HepG2 (cell line): ENCODE data around the gene SOCS1. TPM values are rescaled to one million over a fixed set of nuclear protein-coding genes. Genes with fewer than 3 reads are reported as not detected.

Experiments used
- AFF4 ChIP-seq: sonication (generic); formaldehyde crosslinking; IDR thresholded peaks from 2 replicates; pipeline ENCODE4 v1.4.0; 2020; ENCODE audit warnings: missing genetic modification reagents
- CBX1 ChIP-seq: IDR thresholded peaks from one replicate; pipeline ENCODE4 v1.6.1; 2016; ENCODE audit warnings: antibody characterized with exemption, low read depth
- CREB1 ChIP-seq, 2 experiments: fragments of 450-650 bp in 1 of 2; IDR thresholded peaks; 2 replicates each; pipeline ENCODE4 v1.6.1; 2016 to 2017; ENCODE audit warnings: control low read depth in 1 of 2, mild to moderate bottlenecking in 1 of 2, missing compliant biosample characterization in 1 of 2, missing genetic modification characterization in 1 of 2
- HBP1 ChIP-seq: IDR thresholded peaks from 2 replicates; pipeline ENCODE4 v1.6.1; 2016; ENCODE audit warnings: low read depth, control low read depth
- HMGXB4 ChIP-seq, 2 experiments: sonication (generic) in 1 of 2; formaldehyde crosslinking in 1 of 2; IDR thresholded peaks; 2 replicates each; pipeline versions ENCODE4 v1.4.0 to v1.6.1; 2018 to 2020; ENCODE audit warnings: missing genetic modification reagents in 2 of 2, borderline replicate concordance in 1 of 2, low read depth in 1 of 2, mild to moderate bottlenecking in 1 of 2, missing biosample characterization in 1 of 2
- HOXD1 ChIP-seq: sonication (generic); formaldehyde crosslinking; IDR thresholded peaks from 2 replicates; pipeline ENCODE4 v1.5.0; 2020; ENCODE audit warnings: missing genetic modification reagents
- KLF12 ChIP-seq: sonication (generic); formaldehyde crosslinking; IDR thresholded peaks from 2 replicates; pipeline ENCODE4 v1.4.0; 2020; ENCODE audit warnings: missing genetic modification reagents, borderline replicate concordance
- MEIS2 ChIP-seq: sonication (generic); formaldehyde crosslinking; IDR thresholded peaks from 2 replicates; pipeline ENCODE4 v1.9.0; 2021; ENCODE audit warnings: mild to moderate bottlenecking, missing genetic modification reagents
- TBL1XR1 ChIP-seq: fragments of 150-350 bp; IDR thresholded peaks from 2 replicates; pipeline ENCODE4 v1.6.1; 2014; ENCODE audit warnings: borderline replicate concordance, low read length; ENCODE audit not compliant: partially characterized antibody
- TOPORS ChIP-seq: sonication (generic); formaldehyde crosslinking; IDR thresholded peaks from 2 replicates; pipeline ENCODE4 v1.8.0; 2023; ENCODE audit warnings: mild to moderate bottlenecking, missing genetic modification reagents
- ZIK1 ChIP-seq: sonication (generic); formaldehyde crosslinking; IDR thresholded peaks from 2 replicates; pipeline ENCODE4 v1.5.0; 2020; ENCODE audit warnings: mild to moderate bottlenecking, low read depth, missing genetic modification reagents, borderline replicate concordance
- ZNF768 ChIP-seq: sonication (generic); formaldehyde crosslinking; IDR thresholded peaks from 2 replicates; pipeline ENCODE4 v1.4.0; 2020; ENCODE audit warnings: missing genetic modification reagents
- polyA plus RNA-seq, 8 experiments: library from polyadenylated mRNA; depleted of rRNA in 3 of 8; stranded (reverse) in 7 of 8; unstranded in 1 of 8; fragments of >200 nt; fragmentation: Illumina TruSeq in 4 of 8; extraction: Trizol in 4 of 8; gene quantifications; 2 replicates each; pipeline versions ENCODE4 v1.2.1 to v1.2.3, GENCODE V29; 2011 to 2016; ENCODE audit warnings: low read depth in 4 of 8, missing spikeins in 1 of 8, mixed read lengths in 1 of 8; ENCODE audit not compliant: insufficient read depth in 1 of 8
- total RNA-seq, 5 experiments: library from RNA; depleted of rRNA; stranded (reverse); fragments of >200 nt; fragmentation: Illumina TruSeq; extraction: Trizol; gene quantifications; 2 replicates each; pipeline ENCODE4 v1.2.3, GENCODE V29; 2016; ENCODE audit warnings: low read depth in 1 of 5

SOCS1 gene
- total and polyA plus RNA-seq, 2 of the 13 experiments (the other 11 are each of a cell fraction or from before 2014, with no cell fraction given), result 5.3 to 6.3 TPM

- TF ChIP-seq AFF4 (CRISPR knock-in tag) (no peak), HBP1 (CRISPR knock-in tag) (no peak), MEIS2 (CRISPR knock-in tag) (no peak), ZIK1 (CRISPR knock-in tag) (no peak), TOPORS (CRISPR knock-in tag) (no peak), TBL1XR1 (no peak), CREB1 (IDR thresholded peaks at IDR 0.05) (peak; percentile 63; the same call in 1 of the 2 replicates), CREB1 (CRISPR knock-in tag; IDR thresholded peaks at IDR 0.05) (no peak), KLF12 (CRISPR knock-in tag) (no peak), HOXD1 (CRISPR knock-in tag) (0 out of 2 replicates have a peak, but pooled peaks have one; percentile 54), HMGXB4 (CRISPR knock-in tag; IDR thresholded peaks at IDR 0.05; ENCODE audit: borderline replicate concordance in 1 of 2, low read depth in 1 of 2) (no peak), ZNF768 (peak; percentile 29; the same call in 1 of the 2 replicates), CBX1 (no peak)
Observed at GRCh38 chr16:11211061-11211976, 44.7 kb downstream of the SOCS1 start (continued).
